ENCODE data around the gene CALR. TPM values are rescaled to one million over a fixed set of nuclear protein-coding genes. Genes with fewer than 3 reads are reported as not detected.
"Not testable (repeated sequence)": the region's sequence is repeated elsewhere in the genome, so short reads cannot be mapped to it uniquely, and the experiment has no call there.

The CALR gene
- total RNA-seq, 4 donors from 2014 or later: 218 to 410 (median 280) TPM

DNA sequence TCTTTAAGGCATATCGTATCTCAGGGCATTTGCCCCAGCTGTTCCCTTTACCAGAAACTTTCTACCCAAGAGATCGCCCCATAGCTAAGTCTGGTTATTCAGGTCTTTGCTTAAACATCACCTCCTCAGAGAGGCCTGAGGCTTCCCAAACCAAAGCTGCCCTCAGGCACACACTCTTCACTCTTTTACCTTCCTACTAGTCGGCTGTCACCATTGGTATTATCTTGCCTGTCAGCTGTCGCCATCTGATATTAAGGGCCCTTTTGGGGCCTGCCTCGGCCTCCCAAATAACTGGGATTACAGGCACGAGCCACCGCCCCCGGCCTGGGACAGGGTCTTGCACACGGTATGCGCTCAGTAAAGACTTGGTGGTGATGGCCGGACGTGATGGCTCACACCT lies 17.6 kb downstream of the CALR start:
- H3K36me3 ChIP-seq: peaks cover 0 to 42% of the 10 kb centered on the region in 2 donors
- no peaks in the 10 kb centered on the region for H3K9me3 ChIP-seq
- peak overlapping the region; percentile 86 to 93 for H3K4me3 ChIP-seq
- WGBS, 2 donors (ENCODE audit: low coverage in 1 of 2): 49 to 51% methylated on average over 3 to 7 of the region's 12 CpGs
- H3K27me3 ChIP-seq: no peaks in the 10 kb centered on the region
- TF ChIP-seq POLR2AphosphoS5 (IDR thresholded peaks at IDR 0.05): no peak
- no peak for TF ChIP-seq CTCF (IDR thresholded peaks at IDR 0.05)
- TF ChIP-seq POLR2A (IDR thresholded peaks at IDR 0.05): no peak
- TF ChIP-seq EP300 (IDR thresholded peaks at IDR 0.05): no peak
- peaks cover 0 to 57% (median 21%) of the 10 kb centered on the region in 3 donors for H3K4me1 ChIP-seq
- ATAC-seq: no peak
- peak overlapping the region in 3 of 4 donors; percentile 86 to 94 (median 91) for H3K27ac ChIP-seq

- WGBS, 2 donors (ENCODE audit: low coverage in 1 of 2): 0 to 15% methylated on average over 5 to 18 of the region's 84 CpGs
- TF ChIP-seq CTCF (IDR thresholded peaks at IDR 0.05) (peak in 2 of 4 experiments; percentile 4 to 10), EP300 (IDR thresholded peaks at IDR 0.05) (no peak), POLR2A (IDR thresholded peaks at IDR 0.05) (peak; percentile 66 to 71), POLR2AphosphoS5 (IDR thresholded peaks at IDR 0.05) (peak; percentile 75)
- peak within 1 kb of the TSS; percentile 86 to 93 for H3K4me3 ChIP-seq
- ATAC-seq: peak; percentile 94
- peaks cover 0 to 55% (median 21%) of the 10 kb centered on the region in 3 donors for H3K4me1 ChIP-seq
- peaks cover 0 to 34% of the 10 kb centered on the region in 2 donors for H3K36me3 ChIP-seq
- peak within 1 kb of the TSS; percentile 66 to 94 (median 88) for H3K27ac ChIP-seq
- H3K9me3 ChIP-seq: no peaks in the 10 kb centered on the region
- no peaks in the 10 kb centered on the region for H3K27me3 ChIP-seq
Measured at GRCh38 chr19:12956446-12957388, 18.3 kb downstream of the CALR start, which contains the start of gene GADD45GIP1. TSS of gene GADD45GIP1 (minus strand) at chr19:12957223. CDS start at chr19:12957212, 11 bp downstream.

DNA sequence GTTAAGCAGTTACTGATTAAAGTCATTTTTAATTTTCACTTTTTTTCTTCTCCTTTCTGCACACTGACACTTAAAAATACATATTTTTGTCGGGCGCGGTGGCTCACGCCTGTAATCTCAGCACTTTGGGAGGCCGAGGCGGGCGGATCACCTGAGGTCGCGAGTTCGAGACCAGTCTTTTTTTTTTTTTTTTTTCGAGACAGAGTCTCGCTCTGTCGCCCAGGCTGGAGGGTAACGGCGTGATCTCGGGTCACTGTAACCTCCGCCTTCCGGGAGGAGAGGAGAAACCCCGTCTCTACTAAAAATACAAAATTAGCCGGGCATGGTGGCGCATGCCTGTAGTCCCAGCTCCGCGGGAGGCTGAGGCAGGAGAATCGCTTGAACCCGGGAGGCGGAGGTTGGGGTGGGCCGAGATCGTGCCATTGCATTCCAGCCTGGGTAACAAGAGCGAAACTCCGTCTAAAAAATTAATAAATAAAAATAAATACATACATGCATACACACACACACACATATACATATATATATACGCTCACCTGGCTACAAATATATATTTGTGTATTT lies 19.1 kb downstream of the CALR start:
- H3K9me3 ChIP-seq, H3K27me3 ChIP-seq: not testable (repeated sequence)
- WGBS, 2 donors (ENCODE audit: low coverage in 1 of 2): 20 to 42% methylated on average over 7 to 21 of the region's 31 CpGs
- peaks cover 0 to 27% of the 10 kb centered on the region in 2 donors for H3K36me3 ChIP-seq
- peak overlapping the region; percentile 86 to 93 for H3K4me3 ChIP-seq
- H3K27ac ChIP-seq: peak overlapping the region; percentile 66 to 94 (median 88)
- peaks cover 0 to 48% (median 21%) of the 10 kb centered on the region in 3 donors for H3K4me1 ChIP-seq
- ATAC-seq: peak; percentile 25

DNA sequence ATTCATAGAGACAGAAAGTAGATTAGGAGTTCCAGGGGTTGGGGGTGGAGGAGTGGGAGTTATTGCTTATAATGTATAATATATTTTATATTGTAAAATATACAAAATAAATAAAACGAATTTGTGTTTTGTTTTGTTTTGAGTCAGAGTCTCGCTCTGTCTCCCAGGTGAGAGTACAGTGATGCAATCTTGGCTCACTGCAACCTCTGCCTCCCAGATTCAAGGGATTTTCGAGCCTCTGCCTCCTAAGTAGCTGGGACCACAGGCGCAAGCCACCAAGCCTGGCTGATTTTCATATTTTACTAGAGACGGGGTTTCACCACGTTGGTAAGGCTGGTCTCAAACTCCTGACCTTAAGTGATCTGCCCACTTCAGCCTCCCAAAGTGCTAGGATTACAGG lies 21.1 kb downstream of the CALR start:
- Histone ChIP-seq H3K4me3 (no peak overlapping the region), H3K9me3 (no peaks in the 10 kb centered on the region), H3K27me3 (no peaks in the 10 kb centered on the region), H3K4me1 (peaks cover 0 to 28% (median 12%) of the 10 kb centered on the region in 3 donors), H3K36me3 (peaks cover 0 to 7% of the 10 kb centered on the region in 2 donors), H3K27ac (no peak overlapping the region)
- WGBS, 2 donors (ENCODE audit: low coverage in 1 of 2): 55 to 62% methylated on average over 5 to 6 of the region's 6 CpGs
- no peak for ATAC-seq
- TF ChIP-seq CTCF (IDR thresholded peaks at IDR 0.05) (no peak), POLR2AphosphoS5 (IDR thresholded peaks at IDR 0.05) (no peak), EP300 (IDR thresholded peaks at IDR 0.05) (no peak), POLR2A (IDR thresholded peaks at IDR 0.05) (no peak)

DNA sequence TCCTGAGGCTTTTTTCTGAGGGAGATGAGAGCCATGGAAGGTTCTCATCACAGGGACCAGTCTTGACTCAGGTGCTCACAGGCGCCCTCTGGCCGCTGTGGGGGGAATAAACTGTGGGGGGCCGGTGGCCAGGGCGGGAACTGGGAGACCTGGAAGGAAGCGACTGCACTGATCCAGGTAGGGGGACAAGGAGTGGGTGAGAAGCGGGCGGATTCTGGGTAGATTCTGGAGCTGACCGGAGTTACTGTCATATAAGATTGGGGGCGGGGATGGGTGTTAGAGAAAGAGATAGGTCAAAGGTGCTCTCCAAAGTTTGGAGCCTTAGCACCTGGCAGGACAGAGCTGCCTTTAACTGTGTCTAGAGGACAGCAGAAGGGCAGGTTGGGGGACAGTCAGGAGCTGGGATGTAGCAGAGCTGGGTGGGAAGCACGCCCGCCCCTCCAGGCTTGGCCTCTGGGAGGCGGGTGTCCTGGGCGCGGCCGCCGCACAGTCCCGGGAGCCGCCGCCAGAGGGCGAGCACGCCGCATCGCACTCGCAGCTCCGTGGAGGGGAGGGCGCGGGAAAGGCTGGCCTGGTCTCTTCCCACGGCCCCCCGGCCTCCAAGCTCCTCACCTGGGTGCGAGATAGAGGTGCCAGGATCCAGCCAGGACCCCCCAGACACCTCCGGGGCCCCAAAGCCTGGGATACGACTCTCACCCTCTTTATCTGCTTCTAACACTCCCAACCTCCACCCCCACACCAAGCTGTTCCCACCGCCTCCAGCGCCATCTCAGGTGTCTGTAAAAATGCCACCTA lies 26.8 kb downstream of the CALR start:
- WGBS, 2 donors (ENCODE audit: low coverage in 1 of 2): 0% methylated on average over 4 to 7 of the region's 34 CpGs
- Histone ChIP-seq H3K27ac (peak overlapping the region in 3 of 4 donors; percentile 76 to 81 (median 81)), H3K9me3 (no peaks in the 10 kb centered on the region), H3K36me3 (no peaks in the 10 kb centered on the region), H3K4me3 (peak overlapping the region; percentile 28 to 56), H3K27me3 (no peaks in the 10 kb centered on the region), H3K4me1 (peaks cover 0 to 23% (median 3%) of the 10 kb centered on the region in 3 donors)
- no peak for TF ChIP-seq EP300 (IDR thresholded peaks at IDR 0.05)
- peak in 3 of 4 experiments; percentile 89 to 97 (median 97) for TF ChIP-seq CTCF (IDR thresholded peaks at IDR 0.05)
- ATAC-seq: peak; percentile 97
